GM23338 (cell line): ENCODE measurements around the gene BEND6. TPM values are rescaled to one million over a fixed set of nuclear protein-coding genes. Genes with fewer than 3 reads are reported as not detected.

Experiments used
- ATAC-seq: fragments of 200-7000 bp; cut with Tn5 transposase; 3 replicates; pipeline ENCODE4 v1.9.1; 2020
- DNase-seq: peaks from one replicate; pipeline ENCODE4 v3.0.0-alpha.2; 2015; ENCODE audit warnings: low spot score
- H2AFZ ChIP-seq: fragments of 200-600 bp; sonication (generic); 2 replicates; pipeline ENCODE4 v1.8.0; 2016; ENCODE audit warnings: antibody characterized with exemption, mild to moderate bottlenecking, moderate library complexity
- H3F3A ChIP-seq: fragments of 200-600 bp; sonication (generic); replicated peaks from 2 replicates; pipeline ENCODE4 v1.8.0; 2017; ENCODE audit warnings: antibody characterized with exemption, mixed run types, low read depth
- H3K27ac ChIP-seq: fragments of 200-600 bp; sonication (generic); 2 replicates; pipeline ENCODE4 v1.6.1; 2016; ENCODE audit warnings: low read depth
- H3K27me3 ChIP-seq: fragments of 200-600 bp; sonication (generic); 2 replicates; pipeline ENCODE4 v1.8.0; 2016; ENCODE audit warnings: mild to moderate bottlenecking, mixed run types, moderate library complexity; ENCODE audit not compliant: insufficient read depth
- H3K36me3 ChIP-seq: fragments of 200-600 bp; sonication (generic); 2 replicates; pipeline ENCODE4 v1.8.0; 2016; ENCODE audit warnings: mild to moderate bottlenecking; ENCODE audit not compliant: insufficient read depth
- H3K4me1 ChIP-seq: fragments of 200-600 bp; sonication (generic); 2 replicates; pipeline ENCODE4 v1.8.0; 2016; ENCODE audit warnings: mild to moderate bottlenecking, moderate library complexity; ENCODE audit not compliant: insufficient read depth
- H3K4me2 ChIP-seq: fragments of 200-600 bp; sonication (generic); 2 replicates; pipeline ENCODE4 v1.7.1; 2017; ENCODE audit warnings: mixed run types
- H3K4me3 ChIP-seq: fragments of 200-600 bp; sonication (generic); 2 replicates; pipeline ENCODE4 v1.6.1; 2016; ENCODE audit warnings: mixed run types
- H3K79me2 ChIP-seq: fragments of 200-600 bp; sonication (generic); replicated peaks from 2 replicates; pipeline ENCODE4 v1.8.0; 2017; ENCODE audit warnings: mild to moderate bottlenecking; ENCODE audit not compliant: insufficient read depth
- H3K9me2 ChIP-seq: fragments of 200-600 bp; sonication (generic); 2 replicates; pipeline ENCODE4 v1.8.0; 2017; ENCODE audit not compliant: insufficient read depth
- H4K20me1 ChIP-seq: fragments of 200-600 bp; sonication (generic); replicated peaks from 2 replicates; pipeline ENCODE4 v1.8.0; 2017; ENCODE audit warnings: mild to moderate bottlenecking; ENCODE audit not compliant: insufficient read depth
- H3K27ac Mint-ChIP-seq: 2 replicates; pipeline ENCODE4 v1.8.0; 2020; ENCODE audit warnings: inconsistent platforms, mild to moderate bottlenecking, moderate library complexity, mixed read lengths
- H3K27me3 Mint-ChIP-seq: 3 replicates; pipeline ENCODE4 v1.8.0; 2022; ENCODE audit warnings: low read depth, mild to moderate bottlenecking, moderate library complexity, mixed read lengths, inconsistent platforms; ENCODE audit not compliant: insufficient read depth, poor library complexity
- H3K36me3 Mint-ChIP-seq: 3 replicates; pipeline ENCODE4 v1.8.0; 2021; ENCODE audit warnings: low read depth, mild to moderate bottlenecking, inconsistent platforms, moderate library complexity, mixed read lengths
- H3K4me1 Mint-ChIP-seq: 3 replicates; pipeline ENCODE4 v1.8.0; 2020; ENCODE audit warnings: mild to moderate bottlenecking, inconsistent platforms, mixed read lengths
- H3K4me3 Mint-ChIP-seq: 3 replicates; pipeline ENCODE4 v1.8.0; 2021; ENCODE audit warnings: moderate library complexity, mild to moderate bottlenecking, inconsistent platforms, mixed read lengths
- H3K9me3 Mint-ChIP-seq: 3 replicates; pipeline ENCODE4 v1.8.0; 2020; ENCODE audit warnings: moderate library complexity, mild to moderate bottlenecking, inconsistent platforms, mixed read lengths
- CREB1 ChIP-seq: fragments of 250-450 bp; sonication (Bioruptor Pico); IDR thresholded peaks from 2 replicates; pipeline ENCODE4 v1.5.0; 2020; ENCODE audit warnings: low read depth, mild to moderate bottlenecking, moderate library complexity
- EZH2 ChIP-seq: fragments of 200-600 bp; sonication (generic); IDR thresholded peaks from one replicate; pipeline ENCODE4 v1.8.0; 2017; ENCODE audit warnings: antibody characterized with exemption, mild to moderate bottlenecking, low read depth; ENCODE audit not compliant: unreplicated experiment
- EZH2phosphoT487 ChIP-seq: fragments of 200-600 bp; sonication (generic); IDR thresholded peaks from one replicate; pipeline ENCODE4 v1.8.1; 2018; ENCODE audit warnings: antibody characterized with exemption; ENCODE audit not compliant: unreplicated experiment
- JUNB ChIP-seq: IDR thresholded peaks from one replicate; pipeline ENCODE4 v1.6.1; 2016; ENCODE audit warnings: antibody characterized with exemption; ENCODE audit not compliant: unreplicated experiment
- NANOG ChIP-seq: IDR thresholded peaks from 2 replicates; pipeline ENCODE4 v1.6.1; 2016; ENCODE audit warnings: antibody characterized with exemption, borderline replicate concordance
- POLR2AphosphoS5 ChIP-seq: IDR thresholded peaks from 2 replicates; pipeline ENCODE4 v1.6.1; 2016; ENCODE audit warnings: antibody characterized with exemption, low read depth
- REST ChIP-seq: IDR thresholded peaks from one replicate; pipeline ENCODE4 v1.6.1; 2018; ENCODE audit warnings: antibody characterized with exemption; ENCODE audit not compliant: unreplicated experiment
- STAT1 ChIP-seq: IDR thresholded peaks from one replicate; pipeline ENCODE4 v1.6.1; 2016; ENCODE audit warnings: antibody characterized with exemption; ENCODE audit not compliant: unreplicated experiment
- ZNF114 ChIP-seq: fragments of 250-450 bp; sonication (Bioruptor Pico); IDR thresholded peaks from 2 replicates; pipeline ENCODE4 v1.5.0; 2020; ENCODE audit warnings: mild to moderate bottlenecking, moderate library complexity
- ZNF331 ChIP-seq: fragments of 250-450 bp; sonication (Bioruptor Pico); IDR thresholded peaks from 2 replicates; pipeline ENCODE4 v1.5.0; 2020; ENCODE audit warnings: low read depth, mild to moderate bottlenecking, moderate library complexity
- ZNF462 ChIP-seq: fragments of 250-450 bp; sonication (Bioruptor Pico); IDR thresholded peaks from 2 replicates; pipeline ENCODE4 v1.5.0; 2020; ENCODE audit warnings: mild to moderate bottlenecking, moderate library complexity
- polyA plus RNA-seq: library from polyadenylated mRNA; unstranded; fragments of >200 nt; fragmentation: Nextera tagmentation; extraction: Ambion mirVana; gene quantifications from 2 replicates; pipeline ENCODE4 v1.2.1, GENCODE V29; 2016
- total RNA-seq: library from RNA; depleted of rRNA; stranded (reverse); fragments of >200 nt; shearing (Covaris generic); gene quantifications from 2 replicates; pipeline ENCODE4 v1.2.3, GENCODE V29; 2014

The BEND6 gene
- total and polyA plus RNA-seq, 2 experiments from 2014 or later: 6.0 to 6.7 TPM

- no peak for TF ChIP-seq ZNF462 (CRISPR knock-in tag)
- TF ChIP-seq ZNF331 (CRISPR knock-in tag): no peak
Observed at GRCh38 chr6:57013521-57013926, 58.6 kb downstream of the BEND6 start (continued).

GRCh38 chr6:57017069-57017468, 62.2 kb downstream of the BEND6 start:
- Mint-ChIP-seq H3K4me3 (no peak overlapping the region), H3K36me3 (no peaks in the 10 kb centered on the region), H3K4me1 (no peaks in the 10 kb centered on the region), H3K9me3 (no peaks in the 10 kb centered on the region), H3K27me3 (peaks cover 2% of the 10 kb centered on the region), H3K27ac (no peak overlapping the region)
- no peaks in the 10 kb centered on the region for H3K27me3 ChIP-seq
- no peak overlapping the region for H2AFZ ChIP-seq
- H3K4me1 ChIP-seq: no peaks in the 10 kb centered on the region
- no peaks in the 10 kb centered on the region for H3F3A ChIP-seq
- H3K36me3 ChIP-seq: no peaks in the 10 kb centered on the region
- no peak for TF ChIP-seq EZH2phosphoT487
- TF ChIP-seq ZNF114 (CRISPR knock-in tag): no peak
- ATAC-seq (no peak), DNase-seq (no peak)
- H3K27ac ChIP-seq: no peak overlapping the region
- H3K79me2 ChIP-seq: no peaks in the 10 kb centered on the region
- H3K4me3 ChIP-seq: no peak overlapping the region
- H3K9me2 ChIP-seq: no peaks in the 10 kb centered on the region
- no peaks in the 10 kb centered on the region for H4K20me1 ChIP-seq
- no peak overlapping the region for H3K4me2 ChIP-seq

GRCh38 chr6:57017841-57018240, 62.9 kb downstream of the BEND6 start:
- Histone ChIP-seq H3F3A (no peaks in the 10 kb centered on the region), H3K4me2 (no peak overlapping the region), H3K9me2 (no peaks in the 10 kb centered on the region), H3K4me1 (no peaks in the 10 kb centered on the region), H3K36me3 (no peaks in the 10 kb centered on the region), H3K4me3 (no peak overlapping the region), H3K27ac (no peak overlapping the region), H3K79me2 (no peaks in the 10 kb centered on the region), H4K20me1 (no peaks in the 10 kb centered on the region), H3K27me3 (no peaks in the 10 kb centered on the region), H2AFZ (no peak overlapping the region)
- Mint-ChIP-seq H3K9me3 (no peaks in the 10 kb centered on the region), H3K4me1 (peaks cover 4% of the 10 kb centered on the region; the same call in 2 of the 3 replicates), H3K27me3 (peaks cover 2% of the 10 kb centered on the region), H3K4me3 (no peak overlapping the region), H3K27ac (no peak overlapping the region), H3K36me3 (no peaks in the 10 kb centered on the region)
- ATAC-seq: no peak
- DNase-seq: no peak
- TF ChIP-seq NANOG: no peak
- TF ChIP-seq EZH2phosphoT487: no peak
- TF ChIP-seq STAT1: no peak
- TF ChIP-seq ZNF114 (CRISPR knock-in tag): no peak
- TF ChIP-seq ZNF331 (CRISPR knock-in tag): no peak
- no peak for TF ChIP-seq POLR2AphosphoS5
- TF ChIP-seq EZH2: no peak
- no peak for TF ChIP-seq CREB1 (CRISPR knock-in tag)
- TF ChIP-seq JUNB: no peak
- TF ChIP-seq REST: no peak
